ENCODE data around the gene ADM. TPM values are rescaled to one million over a fixed set of nuclear protein-coding genes. Genes with fewer than 3 reads are reported as not detected.

The ADM gene
- total RNA-seq, 1 experiment from 2014 or later: 263 TPM

DNA sequence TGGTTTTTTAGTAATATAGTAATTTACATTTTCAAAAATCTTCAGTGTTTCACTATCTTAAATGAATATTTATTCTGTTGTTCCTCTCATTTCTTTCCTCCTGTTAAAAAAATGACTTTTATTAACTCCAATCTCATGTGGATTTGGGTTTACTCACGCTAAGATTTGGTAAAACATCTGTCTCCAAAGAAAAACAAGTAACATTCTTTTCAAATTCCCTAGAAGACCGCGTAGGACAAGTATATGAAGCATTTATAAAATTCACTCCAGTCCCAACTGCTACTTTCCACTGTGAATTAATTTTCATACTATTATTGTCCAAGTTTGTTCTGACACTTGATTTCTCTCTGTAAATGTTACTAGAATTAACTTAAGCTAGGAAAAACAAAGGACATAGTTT, 37.1 kb upstream of the ADM start:
- H3K36me3 ChIP-seq (ENCODE audit: control insufficient read depth, insufficient read depth, low read length): no peaks in the 10 kb centered on the region
- TF ChIP-seq, protein P1, sequence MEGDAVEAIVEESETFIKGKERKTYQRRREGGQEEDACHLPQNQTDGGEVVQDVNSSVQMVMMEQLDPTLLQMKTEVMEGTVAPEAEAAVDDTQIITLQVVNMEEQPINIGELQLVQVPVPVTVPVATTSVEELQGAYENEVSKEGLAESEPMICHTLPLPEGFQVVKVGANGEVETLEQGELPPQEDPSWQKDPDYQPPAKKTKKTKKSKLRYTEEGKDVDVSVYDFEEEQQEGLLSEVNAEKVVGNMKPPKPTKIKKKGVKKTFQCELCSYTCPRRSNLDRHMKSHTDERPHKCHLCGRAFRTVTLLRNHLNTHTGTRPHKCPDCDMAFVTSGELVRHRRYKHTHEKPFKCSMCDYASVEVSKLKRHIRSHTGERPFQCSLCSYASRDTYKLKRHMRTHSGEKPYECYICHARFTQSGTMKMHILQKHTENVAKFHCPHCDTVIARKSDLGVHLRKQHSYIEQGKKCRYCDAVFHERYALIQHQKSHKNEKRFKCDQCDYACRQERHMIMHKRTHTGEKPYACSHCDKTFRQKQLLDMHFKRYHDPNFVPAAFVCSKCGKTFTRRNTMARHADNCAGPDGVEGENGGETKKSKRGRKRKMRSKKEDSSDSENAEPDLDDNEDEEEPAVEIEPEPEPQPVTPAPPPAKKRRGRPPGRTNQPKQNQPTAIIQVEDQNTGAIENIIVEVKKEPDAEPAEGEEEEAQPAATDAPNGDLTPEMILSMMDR (IDR thresholded peaks at IDR 0.05): no peak
- TF ChIP-seq TCF7L2 (IDR thresholded peaks at IDR 0.05; ENCODE audit: low read depth, low read length) (no peak), SIN3A (IDR thresholded peaks at IDR 0.05; ENCODE audit: borderline replicate concordance, insufficient read depth, low read depth, low read length) (no peak), POLR2AphosphoS5 (IDR thresholded peaks at IDR 0.05; ENCODE audit: low read depth, low read length) (no peak)
- TF ChIP-seq, protein P2, sequence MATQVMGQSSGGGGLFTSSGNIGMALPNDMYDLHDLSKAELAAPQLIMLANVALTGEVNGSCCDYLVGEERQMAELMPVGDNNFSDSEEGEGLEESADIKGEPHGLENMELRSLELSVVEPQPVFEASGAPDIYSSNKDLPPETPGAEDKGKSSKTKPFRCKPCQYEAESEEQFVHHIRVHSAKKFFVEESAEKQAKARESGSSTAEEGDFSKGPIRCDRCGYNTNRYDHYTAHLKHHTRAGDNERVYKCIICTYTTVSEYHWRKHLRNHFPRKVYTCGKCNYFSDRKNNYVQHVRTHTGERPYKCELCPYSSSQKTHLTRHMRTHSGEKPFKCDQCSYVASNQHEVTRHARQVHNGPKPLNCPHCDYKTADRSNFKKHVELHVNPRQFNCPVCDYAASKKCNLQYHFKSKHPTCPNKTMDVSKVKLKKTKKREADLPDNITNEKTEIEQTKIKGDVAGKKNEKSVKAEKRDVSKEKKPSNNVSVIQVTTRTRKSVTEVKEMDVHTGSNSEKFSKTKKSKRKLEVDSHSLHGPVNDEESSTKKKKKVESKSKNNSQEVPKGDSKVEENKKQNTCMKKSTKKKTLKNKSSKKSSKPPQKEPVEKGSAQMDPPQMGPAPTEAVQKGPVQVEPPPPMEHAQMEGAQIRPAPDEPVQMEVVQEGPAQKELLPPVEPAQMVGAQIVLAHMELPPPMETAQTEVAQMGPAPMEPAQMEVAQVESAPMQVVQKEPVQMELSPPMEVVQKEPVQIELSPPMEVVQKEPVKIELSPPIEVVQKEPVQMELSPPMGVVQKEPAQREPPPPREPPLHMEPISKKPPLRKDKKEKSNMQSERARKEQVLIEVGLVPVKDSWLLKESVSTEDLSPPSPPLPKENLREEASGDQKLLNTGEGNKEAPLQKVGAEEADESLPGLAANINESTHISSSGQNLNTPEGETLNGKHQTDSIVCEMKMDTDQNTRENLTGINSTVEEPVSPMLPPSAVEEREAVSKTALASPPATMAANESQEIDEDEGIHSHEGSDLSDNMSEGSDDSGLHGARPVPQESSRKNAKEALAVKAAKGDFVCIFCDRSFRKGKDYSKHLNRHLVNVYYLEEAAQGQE (IDR thresholded peaks at IDR 0.05; ENCODE audit: insufficient read depth in 1 of 2, low read depth in 2 of 2, low read length in 1 of 2): no peak
- DNase-seq (ENCODE audit: low read depth, low spot score): no peak
- H3K4me1 ChIP-seq (ENCODE audit: control insufficient read depth, insufficient read depth, low read length): peaks cover 7% of the 10 kb centered on the region; the same call in 1 of the 2 replicates
- ChIA-PET CTCF (no interaction called here), POLR2A (no interaction called here)
- no TSS peak for BruUV-seq (replicated peaks)
- in situ Hi-C loops (cut with HindIII; ENCODE audit: low pct_unique_long_range_greater_than_20kb, low sequenced_read_pairs): no loop called here
- no peaks in the 10 kb centered on the region for H3K9me3 ChIP-seq (ENCODE audit: control insufficient read depth, insufficient read depth, low read depth, low read length)
- no peak for ATAC-seq
- intact Hi-C loops (cut with micrococcal nuclease; ENCODE audit: unreplicated experiment): no loop called here
- H3K27ac ChIP-seq (ENCODE audit: low read length): no peak overlapping the region
- no peaks in the 10 kb centered on the region for H3K27me3 ChIP-seq (ENCODE audit: control insufficient read depth, insufficient read depth, low read length)
- H3K4me3 ChIP-seq (ENCODE audit: low read depth in 2 of 2, low read length in 2 of 2): no peak overlapping the region

DNA sequence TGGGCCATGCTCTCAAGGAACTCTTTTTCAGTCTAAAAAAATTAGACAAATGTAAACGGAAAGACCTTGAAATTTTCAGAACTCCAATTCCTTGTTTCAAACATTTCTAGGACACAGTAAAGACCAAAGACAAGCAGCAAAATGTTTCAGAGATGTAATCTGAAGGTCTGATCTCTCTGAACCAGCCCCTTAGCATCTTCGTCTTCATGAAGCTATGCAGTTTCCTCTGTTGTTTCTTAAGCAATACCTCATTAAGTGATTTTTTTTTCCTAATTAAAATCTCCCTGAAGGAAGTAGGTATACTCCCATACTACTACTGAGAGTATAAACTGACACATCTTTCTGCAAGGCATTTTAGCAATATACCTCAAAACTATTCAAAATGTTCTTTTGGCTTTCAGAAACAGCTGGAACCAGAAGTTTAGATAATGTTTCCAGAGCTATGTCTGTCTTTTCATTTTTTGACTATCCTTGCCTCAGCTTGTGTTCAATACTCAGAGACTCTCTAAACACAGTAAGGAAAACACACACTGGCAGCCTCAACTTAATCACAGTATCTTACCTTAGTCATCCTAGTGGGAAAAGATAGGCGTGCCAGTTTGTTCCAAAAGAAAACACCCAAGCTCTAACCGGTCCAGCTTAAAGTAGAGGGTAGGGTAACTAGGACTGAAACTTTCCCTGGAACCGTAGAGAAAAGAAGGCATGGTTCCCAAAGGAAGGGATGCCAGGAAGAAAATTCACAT, 36.0 kb upstream of the ADM start:
- peak overlapping the region; percentile 18; the same call in 1 of the 2 replicates for H3K27ac ChIP-seq (ENCODE audit: low read length)
- H3K27me3 ChIP-seq (ENCODE audit: control insufficient read depth, insufficient read depth, low read length): no peaks in the 10 kb centered on the region
- TF ChIP-seq, protein P2 (IDR thresholded peaks at IDR 0.05; ENCODE audit: insufficient read depth in 1 of 2, low read depth in 2 of 2, low read length in 1 of 2): no peak
- TF ChIP-seq SIN3A (IDR thresholded peaks at IDR 0.05; ENCODE audit: borderline replicate concordance, insufficient read depth, low read depth, low read length): no peak
- TF ChIP-seq, protein P1 (IDR thresholded peaks at IDR 0.05): no peak
- TF ChIP-seq TCF7L2 (IDR thresholded peaks at IDR 0.05; ENCODE audit: low read depth, low read length): no peak
- TF ChIP-seq POLR2AphosphoS5 (IDR thresholded peaks at IDR 0.05; ENCODE audit: low read depth, low read length): no peak
- in situ Hi-C loops (cut with HindIII; ENCODE audit: low pct_unique_long_range_greater_than_20kb, low sequenced_read_pairs) (no loop called here), intact Hi-C loops (cut with micrococcal nuclease; ENCODE audit: unreplicated experiment) (no loop called here)
- 0 out of 2 replicates have a peak, but pooled peaks have one; percentile 46 for ATAC-seq
- no peak for DNase-seq (ENCODE audit: low read depth, low spot score)
- no peaks in the 10 kb centered on the region for H3K9me3 ChIP-seq (ENCODE audit: control insufficient read depth, insufficient read depth, low read depth, low read length)
- BruUV-seq (replicated peaks): no TSS peak
- H3K36me3 ChIP-seq (ENCODE audit: control insufficient read depth, insufficient read depth, low read length): no peaks in the 10 kb centered on the region
- H3K4me1 ChIP-seq (ENCODE audit: control insufficient read depth, insufficient read depth, low read length): peaks cover 3% of the 10 kb centered on the region; the same call in 1 of the 2 replicates
- no peak overlapping the region for H3K4me3 ChIP-seq (ENCODE audit: low read depth in 2 of 2, low read length in 2 of 2)
- POLR2A ChIA-PET: interaction anchor here (0.6 to 0.8 kb wide), 2 partner anchors 11 to 924 kb away, joined by 4 read pairs; no protein-coding TSS in a partner anchor
- CTCF ChIA-PET: interaction anchor here (0.7 kb wide), 1 partner anchor 39 kb away, joined by 3 read pairs; no protein-coding TSS in a partner anchor

All from Panc1 (cell line).